HG02623 (cell line): ENCODE measurements around the gene SCUBE1.

ENCODE experiments used
- ATAC-seq: cut with Tn5 transposase; IDR thresholded peaks from one replicate; pipeline ENCODE4 v1.9.1; 2021; ENCODE audit warnings: moderate library complexity; ENCODE audit not compliant: unreplicated experiment

Gene SCUBE1

DNA sequence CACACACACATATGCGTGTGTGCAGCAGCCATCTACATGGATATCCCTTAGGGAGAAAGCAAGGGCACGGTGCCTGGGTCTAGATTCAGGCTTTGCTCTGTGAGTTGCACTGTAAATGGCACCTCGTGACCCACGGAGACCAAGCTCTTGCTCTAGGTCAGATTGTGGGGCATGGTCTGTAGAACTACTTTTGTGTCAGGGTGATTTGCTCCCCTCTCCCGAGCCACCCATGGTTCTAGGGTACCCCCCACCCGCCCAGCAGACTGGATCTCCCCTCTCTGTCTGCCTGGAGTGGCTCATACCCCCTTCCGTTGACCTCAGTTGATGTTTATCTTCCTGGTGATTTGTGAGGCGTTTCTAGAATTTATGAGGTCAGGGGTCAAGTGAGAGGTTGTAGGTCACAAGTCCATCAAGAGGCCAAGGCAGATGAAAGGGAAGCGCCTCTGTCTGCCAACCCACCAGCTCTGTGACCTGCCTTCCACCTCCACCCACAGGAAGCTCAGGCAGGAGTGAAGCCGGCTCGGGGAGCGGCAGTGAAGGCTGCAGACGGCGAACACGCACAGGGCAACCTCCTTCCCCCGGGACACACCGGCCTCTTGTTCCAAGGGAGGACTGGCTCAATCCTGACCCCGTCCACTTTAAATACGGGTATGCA lies 80.1 kb downstream of the SCUBE1 start:
- ATAC-seq: no peak

DNA sequence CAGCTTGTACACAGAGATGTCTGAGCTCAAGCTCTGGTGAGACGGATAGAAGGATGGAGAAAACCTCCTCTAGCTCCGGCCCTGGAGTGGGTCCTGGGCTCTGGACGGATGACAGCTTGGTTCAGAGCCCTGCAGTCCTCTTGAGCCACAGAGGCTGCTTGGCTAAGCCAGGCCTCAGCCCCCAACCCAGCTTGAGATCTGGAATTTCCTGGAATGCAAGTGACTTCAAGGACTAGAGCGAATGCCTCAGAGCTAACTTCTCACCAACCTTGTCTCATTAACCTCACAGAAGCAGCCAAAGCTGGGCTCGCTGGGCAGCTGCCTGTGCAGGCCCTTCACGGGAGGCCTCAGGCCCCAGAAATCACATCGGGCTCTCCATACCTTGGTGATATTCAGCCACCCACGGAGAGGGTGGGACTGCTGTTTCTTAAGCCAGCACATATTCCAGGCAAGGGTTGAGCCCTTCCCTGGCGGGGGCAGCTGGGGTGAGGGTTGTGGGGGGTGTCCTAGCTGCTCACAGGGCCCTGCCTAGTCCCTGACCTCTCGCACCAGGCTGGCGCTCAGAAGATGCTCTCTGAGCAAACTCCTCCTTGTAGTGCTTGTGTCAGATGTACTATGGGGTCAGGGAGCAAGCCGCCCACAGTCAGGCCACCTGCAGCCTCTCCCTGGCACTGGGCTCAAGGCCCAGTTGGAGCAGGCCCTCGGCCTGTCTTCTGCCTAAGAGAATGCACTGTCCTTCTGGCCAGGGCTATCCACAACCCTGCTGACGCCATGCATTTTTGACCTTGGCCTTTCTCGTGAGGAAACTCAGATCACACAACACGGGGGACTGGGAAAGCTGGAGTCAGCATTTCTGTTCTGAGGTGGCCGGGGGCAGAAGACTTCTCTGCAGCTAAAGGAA lies 82.6 kb downstream of the SCUBE1 start:
- ATAC-seq: no peak

DNA sequence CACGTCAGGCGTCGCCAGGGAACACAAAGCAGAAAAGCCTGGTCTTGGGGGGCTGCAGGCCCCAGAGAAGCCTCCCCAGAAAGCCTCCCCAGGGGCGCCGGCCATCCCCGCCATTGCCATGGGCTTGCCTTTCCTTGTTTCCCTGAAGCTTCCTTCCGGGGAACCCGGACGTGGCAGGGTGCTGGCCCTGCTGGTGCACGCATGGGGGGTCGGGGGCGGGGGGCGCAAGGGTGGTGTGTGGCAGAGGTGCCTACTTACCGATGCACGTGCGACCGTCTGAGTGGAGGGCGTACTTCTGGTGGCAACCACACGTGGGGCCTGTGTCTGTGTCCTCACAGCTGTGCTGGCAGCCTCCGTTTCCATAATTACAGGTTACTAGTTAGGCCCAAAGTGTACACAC lies 85.2 kb downstream of the SCUBE1 start:
- ATAC-seq: no peak

DNA sequence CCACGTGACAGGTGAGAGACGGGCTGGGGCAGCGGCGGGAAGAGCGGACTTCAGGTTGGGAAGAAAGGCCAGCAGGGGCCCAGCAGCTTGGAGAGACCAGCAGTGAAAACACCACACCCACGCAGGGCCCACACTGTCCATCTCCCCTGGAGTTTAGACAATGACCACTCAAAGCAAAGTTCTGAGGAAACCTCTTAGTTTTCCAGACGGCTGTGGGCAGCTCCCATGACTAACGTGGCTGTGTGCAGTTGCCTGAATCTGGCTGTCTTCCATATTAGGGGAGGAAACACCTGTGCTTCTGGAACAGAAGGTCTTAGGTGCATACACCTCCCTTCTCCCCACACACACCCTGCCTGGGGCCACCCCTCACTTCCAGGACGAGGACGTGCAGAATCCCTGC lies 85.6 kb downstream of the SCUBE1 start:
- ATAC-seq: no peak

DNA sequence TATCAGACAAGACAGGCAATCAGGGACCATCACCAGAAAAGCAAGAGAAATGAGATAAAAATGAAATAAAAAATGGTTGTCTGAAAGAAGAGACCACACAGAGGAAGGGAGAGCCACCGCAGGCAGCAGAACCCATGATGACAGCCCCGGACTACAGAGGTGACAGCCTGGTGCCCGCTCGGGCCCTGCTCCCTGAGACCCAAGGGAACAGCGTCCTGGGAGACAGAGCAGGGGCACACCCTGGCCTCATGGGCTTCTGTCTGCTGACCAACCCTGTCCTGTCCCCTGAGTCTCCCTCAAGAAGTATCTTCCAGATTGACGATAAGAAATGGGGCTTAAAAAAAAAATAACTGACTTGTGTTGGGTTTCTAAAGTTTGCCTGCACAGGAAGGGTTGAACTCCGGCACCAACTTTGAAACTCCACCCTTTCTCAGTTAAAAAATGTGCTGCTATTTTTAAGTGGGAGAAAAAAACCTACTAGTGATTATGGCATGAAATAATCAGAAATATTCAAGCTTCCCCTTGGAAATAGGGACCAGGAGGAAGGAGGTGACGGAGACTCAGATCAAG lies 86.1 kb downstream of the SCUBE1 start:
- no peak for ATAC-seq

DNA sequence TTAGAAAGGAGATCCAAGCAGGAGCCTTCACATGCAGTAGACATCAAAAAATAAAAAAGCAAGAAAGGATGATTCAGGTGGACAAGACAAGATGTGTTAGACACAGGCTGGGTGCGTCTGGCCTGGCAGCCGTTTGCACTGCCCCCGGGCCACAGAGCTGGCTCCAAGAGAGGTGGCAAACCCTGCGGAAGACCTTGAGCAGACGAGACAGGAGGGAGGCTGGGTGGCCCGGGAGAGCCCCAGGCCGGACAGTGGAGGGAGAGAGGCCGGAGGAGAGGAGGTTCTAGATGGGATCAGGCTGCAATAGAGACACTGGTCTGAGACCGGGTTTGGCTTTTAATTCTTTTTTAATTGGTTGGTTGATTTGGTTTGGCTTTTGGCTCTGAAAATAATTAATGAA lies 86.6 kb downstream of the SCUBE1 start:
- no peak for ATAC-seq

DNA sequence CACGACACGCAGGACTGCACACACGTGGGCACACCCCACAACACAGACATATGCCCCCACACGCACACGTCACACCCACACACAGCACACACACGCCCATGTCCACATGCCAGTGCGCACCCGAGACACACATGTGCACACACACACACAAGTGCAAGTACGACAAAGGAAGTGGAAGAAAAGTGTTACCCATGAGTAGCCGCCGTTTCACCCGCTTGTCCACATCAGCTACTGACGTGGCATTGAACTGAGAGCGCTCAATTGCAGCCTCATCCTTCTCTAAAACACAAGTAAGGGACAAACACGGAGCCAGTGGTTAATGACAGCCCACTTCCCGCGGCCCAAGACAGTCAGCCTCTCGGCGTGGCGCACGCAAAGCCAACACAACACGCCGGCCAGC lies 87.9 kb downstream of the SCUBE1 start:
- no peak for ATAC-seq

DNA sequence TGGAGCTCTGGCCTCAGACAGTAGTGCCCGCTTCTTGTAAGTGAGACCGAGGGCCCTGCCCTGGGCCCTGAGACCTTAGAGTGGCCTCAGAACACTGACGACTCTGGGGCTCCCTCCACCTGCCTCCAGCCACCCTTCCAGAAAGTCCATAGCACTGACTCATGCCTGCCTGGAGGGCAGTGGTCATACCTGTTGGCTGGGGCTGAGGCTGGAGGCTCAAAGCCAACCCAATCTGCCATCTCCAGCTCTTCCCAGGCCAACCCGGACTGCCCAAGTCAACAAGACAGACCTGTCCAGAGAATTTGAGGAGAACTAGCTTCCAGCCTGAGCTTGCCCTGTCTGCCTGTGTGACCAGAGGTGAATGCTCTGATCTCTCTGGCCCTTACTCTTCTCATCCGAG lies 89.3 kb downstream of the SCUBE1 start:
- ATAC-seq: no peak

DNA sequence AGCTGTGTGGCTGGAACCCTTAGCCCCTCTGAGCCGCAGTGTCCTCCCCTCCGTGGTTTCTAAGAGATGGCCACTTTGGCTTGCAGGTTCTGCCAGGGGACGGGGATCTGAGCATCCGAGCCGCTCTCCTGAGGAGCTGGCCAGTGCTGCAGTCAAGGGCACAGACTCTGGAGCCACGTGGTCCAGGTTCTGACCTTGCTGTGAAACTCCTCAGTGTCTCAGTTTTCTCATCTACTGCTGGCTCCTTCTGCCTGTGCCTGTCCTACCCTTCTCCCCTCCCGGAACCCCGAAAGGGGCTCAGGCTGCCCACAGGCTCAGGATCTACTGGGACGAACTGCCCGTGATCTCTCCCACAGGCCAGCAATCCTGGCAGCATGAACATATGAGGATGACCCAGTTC lies 90.9 kb downstream of the SCUBE1 start:
- ATAC-seq: no peak

DNA sequence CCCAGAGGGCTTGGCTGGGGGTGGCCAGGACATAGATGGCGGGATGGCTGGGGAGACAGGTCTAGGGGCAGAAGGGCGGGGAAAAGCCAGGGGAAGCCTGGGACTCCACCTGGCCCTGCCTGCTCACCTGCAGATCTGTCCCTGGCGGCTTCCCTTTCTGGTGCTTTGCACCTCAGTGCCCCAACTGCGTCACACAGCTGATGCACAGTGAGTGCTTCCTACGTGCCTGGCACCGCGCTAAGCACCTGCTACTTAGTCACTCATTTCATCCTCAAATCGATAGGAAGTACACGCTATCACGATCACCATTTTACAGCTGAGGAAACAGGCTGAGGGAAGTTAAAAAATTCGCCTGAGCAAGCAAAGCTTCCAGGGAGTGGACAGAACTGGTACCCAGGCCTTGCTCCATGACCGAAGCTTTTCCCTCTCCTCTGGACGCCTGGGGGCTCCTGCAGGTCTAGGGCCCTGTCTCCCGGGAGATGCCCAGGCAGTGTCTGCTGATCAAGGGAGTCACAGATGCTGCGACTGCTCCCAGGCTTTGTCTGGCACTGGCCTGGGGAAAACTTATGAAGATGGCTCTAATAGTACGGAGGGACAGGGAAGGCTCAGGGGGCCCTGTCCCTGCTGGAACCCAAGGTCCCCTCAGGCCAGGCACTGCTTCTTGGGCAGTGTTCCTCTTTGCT lies 93.2 kb downstream of the SCUBE1 start:
- ATAC-seq: no peak

DNA sequence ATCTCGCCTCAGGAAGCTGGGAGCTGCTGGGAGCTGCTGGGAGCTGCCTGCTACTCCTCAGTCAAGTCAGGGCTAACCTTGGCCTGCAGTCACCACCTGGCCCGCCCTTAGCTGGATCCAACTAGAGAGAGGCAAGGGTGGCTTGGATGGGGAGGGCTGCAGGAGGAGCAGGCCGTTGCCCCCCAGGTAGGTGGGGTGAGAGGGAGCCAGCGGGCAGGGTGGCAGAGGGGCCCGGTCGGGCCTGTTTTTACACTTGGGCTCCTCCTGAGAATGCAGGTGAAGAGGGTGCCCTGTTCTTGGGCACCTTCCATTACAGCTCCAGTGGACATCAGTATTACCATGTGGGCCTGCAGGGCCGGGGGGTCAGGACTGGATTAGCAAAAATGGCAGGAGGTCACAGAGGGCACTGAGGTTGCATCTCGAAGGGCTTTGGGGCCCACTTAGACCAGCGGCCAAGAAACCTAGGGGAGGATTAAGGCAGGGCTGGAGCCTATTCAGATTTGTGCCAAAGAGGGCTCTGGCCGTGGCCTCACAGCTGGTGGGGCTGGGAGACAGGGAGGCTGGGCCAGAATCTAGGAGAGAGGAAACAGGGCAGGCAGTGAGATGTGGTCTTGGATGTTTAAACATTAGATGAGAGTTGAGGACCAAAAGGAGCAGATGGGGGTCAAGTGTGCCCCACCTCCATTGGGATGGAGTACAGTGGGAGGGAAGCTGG lies 95.5 kb downstream of the SCUBE1 start:
- ATAC-seq: no peak

DNA sequence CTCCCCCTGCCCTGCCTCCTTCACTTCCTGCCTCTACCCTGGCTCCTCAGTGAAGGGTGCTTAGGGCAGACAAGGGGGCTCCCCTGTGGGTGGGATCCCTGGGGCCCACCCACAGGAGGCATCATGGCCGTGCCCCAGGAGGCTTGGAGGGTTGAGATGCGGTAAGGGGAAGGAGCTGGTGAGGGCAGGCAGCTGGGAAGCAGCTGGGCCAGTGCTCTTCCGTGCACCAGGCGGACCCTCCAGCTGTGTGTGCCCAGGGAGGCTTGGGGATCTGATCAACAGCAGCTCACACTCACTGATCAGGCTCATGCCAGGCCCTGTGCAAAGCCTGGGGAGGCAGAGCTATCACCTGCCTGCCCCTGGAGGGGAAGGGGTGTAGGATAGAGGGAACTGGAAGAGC lies 97.0 kb downstream of the SCUBE1 start:
- ATAC-seq: no peak

DNA sequence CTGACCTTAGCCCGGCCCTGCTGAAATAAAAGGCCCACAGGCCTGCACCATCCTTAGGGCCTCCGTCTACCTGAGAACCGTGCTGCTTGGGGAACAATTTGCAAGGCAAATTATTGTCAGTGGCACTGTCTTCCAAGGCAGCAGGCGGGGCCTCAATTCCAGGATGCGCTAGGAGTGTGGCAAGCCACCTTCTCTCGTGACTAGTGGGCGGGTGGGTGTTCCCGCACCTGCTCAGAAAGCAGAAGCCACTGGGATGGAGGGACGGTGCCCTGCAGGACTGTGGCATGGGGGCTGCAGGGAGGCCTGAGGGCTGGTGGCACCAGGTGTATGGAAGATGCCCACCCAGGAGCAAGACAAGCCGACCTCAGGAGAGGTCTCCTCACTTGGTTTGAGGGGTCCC lies 97.5 kb downstream of the SCUBE1 start:
- ATAC-seq: no peak

DNA sequence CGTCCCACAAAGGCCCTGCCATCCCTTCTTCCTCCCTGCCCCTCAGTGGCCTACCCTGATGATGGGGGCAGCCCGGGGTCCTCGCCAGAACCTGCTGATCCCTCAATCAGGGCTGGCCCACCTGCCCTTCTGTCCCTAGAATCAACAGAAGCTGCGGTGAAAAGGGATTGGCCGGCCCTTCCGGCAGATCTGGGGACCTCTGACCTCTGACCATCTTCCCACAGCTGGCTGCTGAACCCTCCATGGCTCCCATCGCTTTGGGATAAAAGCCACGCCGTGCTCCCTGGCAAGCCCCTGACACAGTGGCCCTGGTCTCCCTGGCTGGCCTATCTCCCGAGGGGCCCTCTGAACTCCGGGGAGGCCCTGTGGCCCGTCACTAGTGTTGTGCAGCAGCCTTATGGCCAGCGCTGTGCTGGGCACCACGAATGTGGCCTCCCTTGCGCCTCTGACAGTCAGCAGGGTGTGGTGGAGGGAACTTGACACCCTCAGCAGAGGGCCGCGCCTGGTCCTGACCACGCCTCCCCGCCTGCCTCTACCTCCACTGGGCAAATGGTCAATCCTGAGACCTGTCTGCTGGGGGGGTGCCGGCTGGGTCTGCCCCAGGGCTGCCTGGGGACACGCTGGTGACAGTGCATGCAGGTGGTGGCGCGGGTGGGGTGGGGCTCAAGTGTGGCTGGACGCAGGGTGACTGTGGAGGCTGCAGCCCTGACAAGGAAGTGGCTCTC lies 98.2 kb downstream of the SCUBE1 start:
- no peak for ATAC-seq

DNA sequence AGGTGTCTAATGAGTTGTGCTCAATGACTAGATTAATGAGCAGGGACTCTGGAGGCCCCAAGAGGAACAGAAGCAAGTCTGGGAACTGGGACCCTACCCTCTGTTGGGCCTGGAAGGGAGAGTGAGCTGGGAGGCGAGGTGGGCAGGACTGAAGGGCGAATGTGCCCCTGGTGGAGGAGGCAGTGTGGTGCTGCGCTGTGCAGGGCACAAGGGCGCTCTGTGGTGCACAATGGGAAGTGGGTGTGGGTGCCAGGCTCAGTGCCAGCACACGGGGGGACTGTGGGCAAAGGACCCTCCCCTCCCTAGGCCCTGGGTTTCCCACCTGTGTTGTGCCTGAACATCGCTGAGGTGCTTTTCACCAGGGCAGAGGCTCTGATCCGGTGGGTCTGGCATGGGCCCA lies 98.8 kb downstream of the SCUBE1 start:
- no peak for ATAC-seq

DNA sequence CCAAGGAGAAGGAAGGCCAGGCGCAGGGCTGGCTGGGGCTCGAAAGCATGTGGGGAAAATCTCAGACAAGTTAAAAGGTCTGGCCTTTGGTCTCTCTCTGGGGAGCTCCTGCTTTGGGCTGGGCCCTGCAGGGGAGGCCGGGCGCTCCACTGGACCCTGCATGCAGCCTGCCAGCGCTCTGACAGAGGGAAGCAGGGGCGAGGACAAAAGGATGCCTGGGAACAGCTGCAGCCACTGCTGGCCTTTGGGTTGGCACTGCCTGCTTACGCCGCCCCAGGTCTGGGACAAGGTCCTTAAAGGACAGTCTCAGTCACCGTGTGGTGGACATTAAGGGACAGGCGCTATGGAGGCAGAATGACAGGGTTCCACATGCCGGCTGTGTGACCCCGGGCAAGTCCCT lies 99.8 kb downstream of the SCUBE1 start:
- ATAC-seq: no peak

DNA sequence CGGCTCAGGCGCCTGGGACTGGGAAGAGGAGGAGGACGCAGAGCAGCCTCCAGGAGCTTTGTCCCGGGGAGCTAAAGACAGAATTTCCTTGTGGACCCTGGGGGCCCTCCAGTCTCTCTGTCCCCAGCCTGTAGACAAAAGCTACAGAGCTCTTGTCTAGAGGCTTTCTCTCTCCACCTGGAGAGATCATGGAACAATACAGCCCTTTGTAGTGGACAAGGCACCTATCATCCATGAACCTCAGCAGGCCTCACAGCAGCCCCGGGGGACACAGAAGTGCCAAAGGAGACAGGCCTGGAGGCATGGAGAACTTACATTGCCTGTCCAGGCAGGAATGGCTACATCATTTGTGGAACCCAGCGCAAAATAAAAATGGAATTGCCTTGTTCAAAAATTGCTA lies 100.5 kb downstream of the SCUBE1 start:
- ATAC-seq: no peak

DNA sequence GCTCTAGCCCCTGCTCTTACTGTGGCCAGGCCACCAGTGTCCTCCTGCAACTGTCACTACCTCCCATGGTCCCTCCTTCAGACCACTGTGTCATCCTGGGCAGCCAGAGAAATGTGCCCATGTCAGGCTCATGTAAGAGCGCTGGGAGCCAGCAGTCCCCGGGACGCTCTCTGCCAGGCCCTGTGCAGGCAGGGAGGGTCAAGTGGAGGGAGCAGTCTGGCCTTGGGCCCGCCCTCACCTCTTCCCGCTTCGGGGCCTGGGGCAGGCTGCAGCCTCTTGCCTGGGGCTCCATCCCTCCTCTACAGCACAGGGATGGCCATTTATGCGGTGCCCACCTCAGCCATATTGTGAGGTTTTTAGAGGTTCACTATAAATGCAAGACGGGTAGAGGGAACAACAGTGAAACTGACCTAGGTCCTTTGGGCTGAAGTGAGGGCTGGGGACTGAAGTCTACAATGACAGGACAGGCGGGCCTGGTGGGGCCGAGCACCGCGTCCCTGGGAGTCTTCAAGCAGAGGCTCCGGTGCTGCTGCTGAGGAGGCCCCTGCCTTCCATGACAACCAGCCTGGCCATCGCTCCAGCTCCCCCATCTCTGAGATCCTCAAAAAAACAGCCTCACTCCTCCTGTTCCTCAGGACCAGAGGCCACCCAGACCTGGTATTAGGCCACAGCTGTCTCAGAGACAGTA lies 101.3 kb downstream of the SCUBE1 start:
- ATAC-seq: no peak

DNA sequence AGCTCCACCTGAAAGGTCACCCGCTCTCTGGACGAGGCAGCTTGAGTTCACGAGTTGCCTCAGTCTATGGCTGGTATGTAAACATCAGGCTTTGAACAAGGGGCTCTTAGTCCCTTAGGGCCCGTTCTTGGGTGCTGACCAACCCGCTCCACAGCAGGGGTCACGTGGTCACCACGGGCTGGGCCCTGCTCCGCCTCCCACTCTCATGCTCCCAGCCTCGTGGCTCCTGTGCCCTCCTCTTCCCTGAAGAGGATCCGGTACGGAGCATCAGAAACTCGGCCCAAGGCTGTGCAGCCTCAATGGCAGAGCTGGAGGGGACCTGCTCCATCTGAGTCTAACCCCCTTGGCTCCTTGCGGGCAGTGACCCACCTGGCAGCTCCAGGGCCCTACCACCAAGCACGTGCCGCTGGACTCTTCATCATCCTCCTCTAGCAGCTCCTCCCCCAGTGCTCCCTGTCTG lies 102.0 kb downstream of the SCUBE1 start:
- no peak for ATAC-seq

DNA sequence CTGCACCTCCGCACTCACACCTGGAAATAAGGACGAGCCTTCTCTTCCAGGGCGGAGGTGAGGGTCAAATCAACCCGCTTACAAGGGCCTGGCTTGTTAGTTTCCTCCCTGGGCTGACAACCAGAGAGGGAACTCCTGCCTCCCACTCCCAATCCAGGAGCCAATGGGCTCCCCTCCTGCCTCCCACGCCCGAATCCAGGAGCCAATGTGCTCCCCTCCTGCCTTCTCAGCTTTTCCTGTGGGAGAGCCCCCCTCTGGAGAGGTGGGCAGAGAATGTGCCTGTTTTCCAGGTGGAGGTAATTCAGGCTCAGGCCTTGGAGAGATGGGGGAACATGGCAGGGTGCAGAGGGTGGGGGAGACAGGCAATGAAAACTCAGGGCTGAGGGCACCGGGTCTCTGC lies 102.6 kb downstream of the SCUBE1 start:
- ATAC-seq: no peak
